HepG2 (cell line): ENCODE measurements around the gene DEFB124. TPM values are rescaled to one million over a fixed set of nuclear protein-coding genes. Genes with fewer than 3 reads are reported as not detected.
"Not testable (repeated sequence)": the region's sequence is repeated elsewhere in the genome, so short reads cannot be mapped to it uniquely, and the experiment has no call there.

ENCODE experiments used
- ATAC-seq: fragments of 200-7000 bp; cut with Tn5 transposase; 3 replicates; pipeline ENCODE4 v1.9.1; 2020; ENCODE audit warnings: mild to moderate bottlenecking, moderate library complexity
- BruUV-seq: library from RNA; stranded (reverse); fragments of 400-500 nt; replicated peaks from 2 replicates; lab custom pipeline; 2021; lab: Mats Ljungman, UMichigan
- CTCF ChIA-PET: fragments of 300-600 bp; formaldehyde crosslinking; extraction: SDS; loops from one replicate; lab custom pipeline; 2021; ENCODE audit warnings: low total read pairs, inconsistent platforms, low intra/inter-chr PET ratio; lab: Yijun Ruan, JAX
- POLR2A ChIA-PET: fragments of 350-600 bp; sonication (Branson Sonifier 250); formaldehyde crosslinking; loops from one replicate; lab custom pipeline; 2020; ENCODE audit warnings: antibody characterized with exemption, inconsistent platforms; lab: Yijun Ruan, JAX
- DNase-seq: peaks from one replicate; pipeline ENCODE4 v3.0.0-alpha.2; 2015; ENCODE audit warnings: low spot score
- FAIRE-seq: peaks from 3 replicates; lab custom pipeline; 2011; peaks lifted over from hg19 to GRCh38; lab: Jason Lieb, UNC
- H2AFZ ChIP-seq: one replicate; pipeline ENCODE4 v1.6.1; 2011; ENCODE audit warnings: low read length, inconsistent platforms
- H3K27ac ChIP-seq: fragments of 300-600 bp; 3 replicates; pipeline ENCODE4 v1.8.0; 2011; ENCODE audit warnings: mixed run types, mild to moderate bottlenecking, mixed read lengths, low read length, inconsistent platforms; ENCODE audit not compliant: insufficient read depth; ENCODE audit errors: extremely low read length
- H3K27me3 ChIP-seq, 2 experiments: fragments of 200-600 bp in 1 of 2; 2 replicates in 1 of 2; 3 replicates in 1 of 2; pipeline versions ENCODE4 v1.6.0 to v1.8.0; 2011; ENCODE audit warnings: low read length in 2 of 2, mild to moderate bottlenecking in 2 of 2, moderate library complexity in 2 of 2, inconsistent platforms in 1 of 2; ENCODE audit not compliant: insufficient read depth in 2 of 2, control insufficient read depth in 1 of 2
- H3K36me3 ChIP-seq, 2 experiments: fragments of 200-600 bp in 1 of 2; replicated peaks in 1 of 2; 2 replicates in 1 of 2; 3 replicates in 1 of 2; pipeline versions ENCODE4 v1.5.1 to v1.8.0; 2011; ENCODE audit warnings: low read length in 2 of 2, inconsistent platforms in 1 of 2; ENCODE audit not compliant: insufficient read depth in 2 of 2, control insufficient read depth in 1 of 2
- H3K4me1 ChIP-seq: 2 replicates; pipeline ENCODE4 v1.5.1; 2012; ENCODE audit warnings: low read length, inconsistent platforms; ENCODE audit not compliant: insufficient read depth
- H3K4me2 ChIP-seq: 2 replicates; pipeline ENCODE4 v1.6.0; 2011; ENCODE audit warnings: low read depth, low read length, inconsistent platforms
- H3K4me3 ChIP-seq, 3 experiments: fragments of 200-600 bp in 1 of 3; sonication (generic), shearing (Covaris generic) in 1 of 3; replicated peaks in 1 of 3; 2 replicates each; pipeline ENCODE4 v1.5.1; 2011 to 2016; ENCODE audit warnings: low read length in 3 of 3, inconsistent platforms in 2 of 3, low read depth in 2 of 3, mild to moderate bottlenecking in 2 of 3, control low read depth in 1 of 3, mixed read lengths in 1 of 3; ENCODE audit not compliant: insufficient read depth in 1 of 3
- H3K79me2 ChIP-seq: one replicate; pipeline ENCODE4 v1.6.1; 2011; ENCODE audit warnings: low read length, inconsistent platforms; ENCODE audit not compliant: insufficient read depth
- H3K9ac ChIP-seq: 2 replicates; pipeline ENCODE4 v1.6.0; 2011; ENCODE audit warnings: mild to moderate bottlenecking, low read depth, low read length, inconsistent platforms; ENCODE audit not compliant: insufficient read depth
- H3K9me3 ChIP-seq: 2 replicates; pipeline ENCODE4 v1.5.1; 2012; ENCODE audit warnings: mild to moderate bottlenecking, low read length
- H4K20me1 ChIP-seq: 2 replicates; pipeline ENCODE4 v1.6.0; 2011; ENCODE audit warnings: inconsistent platforms, mild to moderate bottlenecking, low read length, moderate library complexity; ENCODE audit not compliant: insufficient read depth
- ATF7 ChIP-seq, 2 experiments: fragments of 450-650 bp in 1 of 2; sonication (generic) in 1 of 2; formaldehyde crosslinking in 1 of 2; IDR thresholded peaks; 2 replicates each; pipeline versions ENCODE4 v1.4.0 to v1.6.1; 2016 to 2020; ENCODE audit warnings: antibody characterized with exemption in 1 of 2, mild to moderate bottlenecking in 1 of 2, missing genetic modification reagents in 1 of 2
- CEBPG ChIP-seq: IDR thresholded peaks from 2 replicates; pipeline ENCODE4 v1.6.1; 2016
- NONO ChIP-seq, 2 experiments: fragments of 450-650 bp in 1 of 2; sonication (generic) in 1 of 2; formaldehyde crosslinking in 1 of 2; IDR thresholded peaks in 1 of 2; conservative IDR thresholded peaks in 1 of 2; 2 replicates each; pipeline versions ENCODE4 v1.6.1 to v1.8.0; 2017 to 2022; ENCODE audit warnings: mild to moderate bottlenecking in 1 of 2, missing genetic modification reagents in 1 of 2, moderate library complexity in 1 of 2
- RBFOX2 ChIP-seq: fragments of 200-400 bp; formaldehyde crosslinking; IDR thresholded peaks from 2 replicates; pipeline ENCODE4 v1.6.1; 2017; ENCODE audit warnings: low read depth, mild to moderate bottlenecking, low read length
- TMF1 ChIP-seq: sonication (generic); formaldehyde crosslinking; IDR thresholded peaks from 2 replicates; pipeline ENCODE4 v1.8.1; 2022; ENCODE audit warnings: low read depth, missing genetic modification reagents
- ZBTB4 ChIP-seq: sonication (generic); formaldehyde crosslinking; IDR thresholded peaks from 2 replicates; pipeline ENCODE4 v1.4.0; 2020; ENCODE audit warnings: missing genetic modification reagents, mild to moderate bottlenecking, borderline replicate concordance
- ZKSCAN5 ChIP-seq: sonication (generic); formaldehyde crosslinking; IDR thresholded peaks from 2 replicates; pipeline ENCODE4 v1.5.1; 2020; ENCODE audit warnings: mild to moderate bottlenecking, missing genetic modification reagents
- ZNF20 ChIP-seq: sonication (generic); formaldehyde crosslinking; IDR thresholded peaks from 2 replicates; pipeline ENCODE4 v1.4.0; 2020; ENCODE audit warnings: mild to moderate bottlenecking, moderate library complexity, missing genetic modification reagents
- ZNF510 ChIP-seq: sonication (generic); formaldehyde crosslinking; IDR thresholded peaks from 2 replicates; pipeline ENCODE4 v1.4.0; 2020; ENCODE audit warnings: low read depth, mild to moderate bottlenecking, missing genetic modification reagents
- ZNF75D ChIP-seq: sonication (generic); formaldehyde crosslinking; IDR thresholded peaks from 2 replicates; pipeline ENCODE4 v1.8.1; 2023; ENCODE audit warnings: missing genetic modification reagents, mild to moderate bottlenecking, borderline replicate concordance
- ZSCAN9 ChIP-seq: IDR thresholded peaks from 2 replicates; pipeline ENCODE4 v1.6.1; 2016; ENCODE audit warnings: borderline replicate concordance
- WGBS: methylation state at CpG from one replicate; pipeline ENCODE4 v1.1.6; 2017; ENCODE audit warnings: low lambda C conversion rate; 5-methylcytosine and 5-hydroxymethylcytosine counted together
- in situ Hi-C: cut with HindIII; loops from 2 replicates; pipeline ENCODE4 v1.10.0; 2017; ENCODE audit warnings: low pct_unique_long_range_greater_than_20kb; ENCODE audit not compliant: extremely low pct_ligation_motif_present
- intact Hi-C: fragments of 100-400 bp; cut with micrococcal nuclease; formaldehyde crosslinking; loops from one replicate; pipeline ENCODE4 v1.10.0; 2022; ENCODE audit not compliant: unreplicated experiment
- polyA plus RNA-seq, 8 experiments: library from polyadenylated mRNA; depleted of rRNA in 3 of 8; stranded (reverse) in 7 of 8; unstranded in 1 of 8; fragments of >200 nt; fragmentation: Illumina TruSeq in 4 of 8; extraction: Trizol in 4 of 8; gene quantifications; 2 replicates each; pipeline versions ENCODE4 v1.2.1 to v1.2.3, GENCODE V29; 2011 to 2016; ENCODE audit warnings: low read depth in 4 of 8, missing spikeins in 1 of 8, mixed read lengths in 1 of 8; ENCODE audit not compliant: insufficient read depth in 1 of 8
- total RNA-seq, 5 experiments: library from RNA; depleted of rRNA; stranded (reverse); fragments of >200 nt; fragmentation: Illumina TruSeq; extraction: Trizol; gene quantifications; 2 replicates each; pipeline ENCODE4 v1.2.3, GENCODE V29; 2016; ENCODE audit warnings: low read depth in 1 of 5
- TF ChIP-seq, protein P1 (sequence below): sonication (generic); formaldehyde crosslinking; IDR thresholded peaks from 2 replicates; pipeline ENCODE4 v1.9.0; 2021; ENCODE audit warnings: missing genetic modification reagents, mild to moderate bottlenecking, borderline replicate concordance

DEFB124 gene
- total and polyA plus RNA-seq, 2 of the 13 experiments (the other 11 are each of a cell fraction or from before 2014, with no cell fraction given): not detected

- TF ChIP-seq ATF7 (IDR thresholded peaks at IDR 0.05): 0 out of 2 replicates have a peak, but pooled peaks have one; percentile 13
- no peak for TF ChIP-seq ATF7 (CRISPR knock-in tag; IDR thresholded peaks at IDR 0.05)
- TF ChIP-seq ZNF20: no peak
- 0 out of 2 replicates have a peak, but pooled peaks have one; percentile 4 for TF ChIP-seq CEBPG (CRISPR knock-in tag)
- no peak for TF ChIP-seq ZNF75D (CRISPR knock-in tag)
- no peak for TF ChIP-seq ZSCAN9
- TF ChIP-seq, protein P1, sequence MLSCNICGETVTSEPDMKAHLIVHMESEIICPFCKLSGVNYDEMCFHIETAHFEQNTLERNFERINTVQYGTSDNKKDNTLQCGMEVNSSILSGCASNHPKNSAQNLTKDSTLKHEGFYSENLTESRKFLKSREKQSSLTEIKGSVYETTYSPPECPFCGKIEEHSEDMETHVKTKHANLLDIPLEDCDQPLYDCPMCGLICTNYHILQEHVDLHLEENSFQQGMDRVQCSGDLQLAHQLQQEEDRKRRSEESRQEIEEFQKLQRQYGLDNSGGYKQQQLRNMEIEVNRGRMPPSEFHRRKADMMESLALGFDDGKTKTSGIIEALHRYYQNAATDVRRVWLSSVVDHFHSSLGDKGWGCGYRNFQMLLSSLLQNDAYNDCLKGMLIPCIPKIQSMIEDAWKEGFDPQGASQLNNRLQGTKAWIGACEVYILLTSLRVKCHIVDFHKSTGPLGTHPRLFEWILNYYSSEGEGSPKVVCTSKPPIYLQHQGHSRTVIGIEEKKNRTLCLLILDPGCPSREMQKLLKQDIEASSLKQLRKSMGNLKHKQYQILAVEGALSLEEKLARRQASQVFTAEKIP: no peak
- TF ChIP-seq ZKSCAN5: no peak
- no peak for TF ChIP-seq ZNF510 (CRISPR knock-in tag)
- no peak for TF ChIP-seq TMF1 (CRISPR knock-in tag)
These were observed 47.8 kb upstream of the DEFB124 start (continued) for GRCh38 chr20:31522731-31523130.

DNA sequence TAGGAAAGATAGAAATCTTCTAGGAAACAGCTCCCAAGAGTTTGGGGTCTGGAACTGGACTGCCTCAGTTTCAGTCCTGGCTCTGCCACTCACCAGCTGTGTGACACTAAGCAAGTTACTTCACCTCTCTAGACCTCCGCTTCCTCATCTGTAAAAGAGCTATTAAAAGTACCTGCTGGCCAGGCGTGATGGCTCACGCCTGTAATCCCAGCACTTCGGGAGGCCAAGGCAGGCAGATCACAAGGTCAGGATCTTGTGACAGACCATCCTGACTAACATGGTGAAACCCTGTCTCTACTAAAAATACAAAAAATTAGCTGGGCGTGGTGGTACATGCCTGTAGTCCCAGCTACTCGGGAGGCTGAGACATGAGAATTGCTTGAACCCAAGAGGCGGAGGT is 46.3 kb upstream of the DEFB124 start:
- H3K27me3 ChIP-seq; ATAC-seq; H3K27ac ChIP-seq; DNase-seq; BruUV-seq; H3K9me3 ChIP-seq; H3K9ac ChIP-seq; in situ Hi-C loops; CTCF ChIA-PET; FAIRE-seq; H3K4me2 ChIP-seq; H2AFZ ChIP-seq; POLR2A ChIA-PET; H3K4me3 ChIP-seq; TF ChIP-seq NONO (IDR thresholded peaks at IDR 0.05): not testable (repeated sequence)
- WGBS: 96% methylated on average over 7 of the region's 7 CpGs
- intact Hi-C loops: loop anchor here (1.0 kb wide), 1 partner anchor 12 kb away; no protein-coding TSS in a partner anchor
- Histone ChIP-seq H3K4me1 (peaks cover 34% of the 10 kb centered on the region), H4K20me1 (peaks cover 50% of the 10 kb centered on the region), H3K79me2 (peaks cover 70% of the 10 kb centered on the region), H3K36me3 (peaks cover 26 to 69% of the 10 kb centered on the region in 2 experiments)
- TF ChIP-seq ZBTB4 (CRISPR knock-in tag): 0 out of 2 replicates have a peak, but pooled peaks have one; percentile 1
- TF ChIP-seq NONO (CRISPR knock-in tag; conservative IDR thresholded peaks at IDR 0.05): 0 out of 2 replicates have a peak, but pooled peaks have one; percentile 23
- TF ChIP-seq RBFOX2: 0 out of 2 replicates have a peak, but pooled peaks have one; percentile 30
